Measurements from ENCODE around the gene PCGF3. TPM values are rescaled to one million over a fixed set of nuclear protein-coding genes. Genes with fewer than 3 reads are reported as not detected.

The PCGF3 gene
- total and polyA plus RNA-seq, 3 donors from 2014 or later = 37.3 to 84.8 (median 84.2) TPM

DNA sequence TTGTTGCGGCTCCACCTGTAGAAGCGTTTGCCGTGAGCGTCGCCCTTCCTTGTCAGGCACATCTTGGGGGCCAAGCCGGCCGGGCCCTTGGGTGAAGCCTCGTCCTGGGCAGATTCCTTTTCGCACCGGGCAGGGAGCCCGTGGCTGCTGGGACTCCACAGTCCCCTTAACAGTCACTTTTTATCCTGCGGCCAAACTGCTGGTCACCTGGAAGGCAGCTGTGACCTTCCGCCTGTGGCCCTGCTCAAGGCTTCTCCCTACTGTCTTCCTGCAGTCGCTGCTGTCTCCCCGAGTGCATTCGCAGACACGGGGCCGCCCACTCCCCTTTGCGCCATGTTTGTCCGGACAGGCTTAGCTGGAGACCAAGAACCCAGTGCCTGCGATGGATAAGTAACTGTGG is 55.0 kb downstream of the PCGF3 start:
- Histone ChIP-seq H3K9me3 (no peaks in the 10 kb centered on the region), H3K27me3 (no peaks in the 10 kb centered on the region), H3K27ac (no peak overlapping the region), H3K4me1 (no peaks in the 10 kb centered on the region), H3K4me3 (peak overlapping the region in 1 of 2 donors; percentile 17), H3K36me3 (ENCODE audit: low read depth, missing control alignments) (no peaks in the 10 kb centered on the region)
- DNase-seq = no peak
- TF ChIP-seq POLR2A (IDR thresholded peaks at IDR 0.05) = no peak
- TF ChIP-seq, protein P1, sequence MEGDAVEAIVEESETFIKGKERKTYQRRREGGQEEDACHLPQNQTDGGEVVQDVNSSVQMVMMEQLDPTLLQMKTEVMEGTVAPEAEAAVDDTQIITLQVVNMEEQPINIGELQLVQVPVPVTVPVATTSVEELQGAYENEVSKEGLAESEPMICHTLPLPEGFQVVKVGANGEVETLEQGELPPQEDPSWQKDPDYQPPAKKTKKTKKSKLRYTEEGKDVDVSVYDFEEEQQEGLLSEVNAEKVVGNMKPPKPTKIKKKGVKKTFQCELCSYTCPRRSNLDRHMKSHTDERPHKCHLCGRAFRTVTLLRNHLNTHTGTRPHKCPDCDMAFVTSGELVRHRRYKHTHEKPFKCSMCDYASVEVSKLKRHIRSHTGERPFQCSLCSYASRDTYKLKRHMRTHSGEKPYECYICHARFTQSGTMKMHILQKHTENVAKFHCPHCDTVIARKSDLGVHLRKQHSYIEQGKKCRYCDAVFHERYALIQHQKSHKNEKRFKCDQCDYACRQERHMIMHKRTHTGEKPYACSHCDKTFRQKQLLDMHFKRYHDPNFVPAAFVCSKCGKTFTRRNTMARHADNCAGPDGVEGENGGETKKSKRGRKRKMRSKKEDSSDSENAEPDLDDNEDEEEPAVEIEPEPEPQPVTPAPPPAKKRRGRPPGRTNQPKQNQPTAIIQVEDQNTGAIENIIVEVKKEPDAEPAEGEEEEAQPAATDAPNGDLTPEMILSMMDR (IDR thresholded peaks at IDR 0.05) = no peak
- 78 to 88% methylated on average over 21 of the region's 21 CpGs for WGBS, 2 donors
- intact Hi-C loops (cut with DNase I; ENCODE audit: low total_unique reads) = no loop called here

- Histone ChIP-seq H3K27me3 (no peaks in the 10 kb centered on the region), H3K4me3 (no peak overlapping the region), H3K27ac (no peak overlapping the region), H3K9me3 (no peaks in the 10 kb centered on the region), H3K36me3 (ENCODE audit: low read depth, missing control alignments) (no peaks in the 10 kb centered on the region), H3K4me1 (no peaks in the 10 kb centered on the region)
- DNase-seq = no peak
- no peak for TF ChIP-seq POLR2A (IDR thresholded peaks at IDR 0.05)
- TF ChIP-seq, protein P1 (IDR thresholded peaks at IDR 0.05) = no peak
- 74 to 81% methylated on average over 14 of the region's 14 CpGs for WGBS, 2 donors
- intact Hi-C loops (cut with DNase I; ENCODE audit: low total_unique reads) = no loop called here
Observed at GRCh38 chr4:761086-761485, 55.5 kb downstream of the PCGF3 start.

- H3K27me3 ChIP-seq = no peaks in the 10 kb centered on the region
- DNase-seq = no peak
Observed at GRCh38 chr4:761739-762138, 56.1 kb downstream of the PCGF3 start.

GRCh38 chr4:762211-763190 is 56.9 kb downstream of the PCGF3 start:
- Histone ChIP-seq H3K27me3 (no peaks in the 10 kb centered on the region), H3K36me3 (ENCODE audit: low read depth, missing control alignments) (no peaks in the 10 kb centered on the region), H3K4me1 (no peaks in the 10 kb centered on the region), H3K4me3 (no peak overlapping the region), H3K9me3 (no peaks in the 10 kb centered on the region), H3K27ac (no peak overlapping the region)
- no peak for DNase-seq
- 74 to 77% methylated on average over 21 to 24 of the region's 24 CpGs for WGBS, 2 donors
- TF ChIP-seq, protein P1 (IDR thresholded peaks at IDR 0.05) = peak in 2 of 3 experiments; percentile 15 to 19
- TF ChIP-seq POLR2A (IDR thresholded peaks at IDR 0.05) = no peak
- intact Hi-C loops (cut with DNase I; ENCODE audit: low total_unique reads) = no loop called here

More at GRCh38 chr4:761739-762138, 56.1 kb downstream of the PCGF3 start:
- no peaks in the 10 kb centered on the region for H3K36me3 ChIP-seq (ENCODE audit: low read depth, missing control alignments)
- TF ChIP-seq POLR2A (IDR thresholded peaks at IDR 0.05) = no peak
- TF ChIP-seq, protein P1 (IDR thresholded peaks at IDR 0.05) = no peak
- intact Hi-C loops (cut with DNase I; ENCODE audit: low total_unique reads) = no loop called here
- WGBS, 2 donors = 76 to 90% methylated on average over 14 of the region's 14 CpGs
- no peak overlapping the region for H3K27ac ChIP-seq
- no peaks in the 10 kb centered on the region for H3K4me1 ChIP-seq
- no peaks in the 10 kb centered on the region for H3K9me3 ChIP-seq
- no peak overlapping the region for H3K4me3 ChIP-seq

Data from testis (tissue), 3 donors.